HS-5 (cell line): ENCODE data around the gene PRDM12.
A peak's percentile ranks its signal among the peaks of the same experiment; 100 is the strongest.
"Not testable (repeated sequence)": the region's sequence is repeated elsewhere in the genome, so short reads cannot be mapped to it uniquely, and the experiment has no call there.

Source experiments
- DNase-seq: peaks from one replicate; pipeline ENCODE4 v3.0.0-alpha.2; 2012; ENCODE audit warnings: low read depth

The PRDM12 gene

GRCh38 chr9:130665029-130665430, 636 bp downstream of the PRDM12 start:
- no peak for DNase-seq

DNA sequence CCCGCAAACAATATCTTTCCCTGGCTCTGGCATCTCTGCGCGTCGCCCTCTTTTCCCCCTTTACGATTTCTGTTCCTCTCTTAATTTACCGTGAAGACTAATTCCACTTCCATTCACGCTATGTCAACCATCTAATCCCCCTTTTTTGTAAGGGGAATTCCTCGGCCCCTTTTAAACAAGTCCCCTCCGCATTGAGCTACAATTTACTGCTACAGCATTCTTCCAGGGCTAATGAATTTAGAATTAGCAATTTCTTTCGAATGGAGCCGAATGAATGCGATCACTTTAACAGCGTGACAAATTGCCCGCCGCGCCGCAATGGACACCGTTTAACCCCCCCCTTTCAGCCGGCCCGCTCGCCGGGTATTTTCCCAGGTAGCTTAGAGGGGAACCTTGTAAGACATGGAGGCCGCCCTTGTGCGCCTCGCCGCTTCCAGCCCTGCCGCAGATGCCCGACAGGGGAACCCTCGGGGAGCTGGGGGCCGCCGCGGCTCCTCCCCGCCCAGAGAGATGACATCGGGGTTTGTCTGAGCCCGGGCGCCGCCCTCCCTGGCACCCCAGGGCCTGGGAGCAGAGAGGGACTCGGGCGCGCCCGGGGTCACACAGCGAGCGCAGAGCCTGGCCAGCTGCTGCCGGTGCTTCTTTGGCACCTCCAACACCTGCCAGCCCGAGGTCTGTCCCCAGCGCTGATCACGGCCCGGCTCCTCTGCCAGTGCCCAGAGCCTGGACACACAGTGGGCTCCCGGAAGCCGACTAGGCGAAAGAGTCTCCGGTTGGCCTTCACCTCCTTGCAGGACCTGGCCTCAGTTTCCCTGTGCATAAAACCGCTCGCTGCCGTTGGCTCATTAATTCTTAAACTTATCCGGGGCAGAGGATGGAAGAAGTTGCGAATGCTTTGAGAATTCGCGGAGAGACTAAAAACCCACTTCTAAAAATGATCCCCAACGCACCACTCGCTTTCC, 1.3 kb downstream of the PRDM12 start:
- DNase-seq = no peak

GRCh38 chr9:130666393-130667119, 2.2 kb downstream of the PRDM12 start:
- DNase-seq = no peak

- DNase-seq = no peak
Observed at GRCh38 chr9:130667120-130667435, 2.7 kb downstream of the PRDM12 start.

- DNase-seq = no peak
Observed at GRCh38 chr9:130668196-130668595, 3.8 kb downstream of the PRDM12 start.

DNA sequence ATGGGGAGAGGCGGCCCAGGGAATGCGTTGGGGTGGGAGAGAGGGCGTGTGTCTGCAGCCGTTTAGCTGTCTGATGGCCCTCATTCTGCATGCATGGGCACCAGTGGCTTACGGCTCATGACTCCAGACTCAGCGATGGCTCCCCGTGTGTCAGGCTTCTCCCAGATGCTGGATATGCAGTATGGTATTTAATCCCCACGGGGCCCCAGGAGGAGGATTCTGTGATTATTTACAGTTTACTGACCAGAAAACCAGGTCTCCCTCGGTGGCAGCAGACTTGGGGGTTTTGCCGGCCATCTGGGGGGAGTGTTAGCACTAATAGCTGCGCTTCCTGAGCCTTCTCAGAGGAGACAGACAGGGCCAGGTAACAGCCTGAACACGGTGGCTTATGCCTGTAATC, 4.3 kb downstream of the PRDM12 start:
- DNase-seq = no peak

GRCh38 chr9:130669965-130670364, 5.6 kb downstream of the PRDM12 start:
- DNase-seq = no peak

DNA sequence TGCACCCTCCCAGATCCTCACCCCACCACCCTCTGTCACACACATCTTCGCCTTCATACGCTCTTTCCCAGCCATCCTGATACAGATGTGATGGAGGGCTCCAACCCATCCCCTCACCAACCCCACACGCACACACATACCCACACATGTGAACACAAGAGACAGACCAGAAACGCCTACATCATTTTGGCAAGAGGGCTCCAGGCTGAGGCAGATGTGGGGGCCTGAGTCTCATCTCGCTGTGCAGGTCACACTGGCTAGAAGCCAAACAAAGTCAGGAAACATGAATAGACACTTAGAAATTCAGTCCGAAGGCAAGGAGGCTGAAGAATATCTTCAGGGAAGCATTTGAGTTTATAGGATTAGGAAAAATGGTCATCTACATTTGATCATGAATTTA, 6.2 kb downstream of the PRDM12 start:
- no peak for DNase-seq

DNA sequence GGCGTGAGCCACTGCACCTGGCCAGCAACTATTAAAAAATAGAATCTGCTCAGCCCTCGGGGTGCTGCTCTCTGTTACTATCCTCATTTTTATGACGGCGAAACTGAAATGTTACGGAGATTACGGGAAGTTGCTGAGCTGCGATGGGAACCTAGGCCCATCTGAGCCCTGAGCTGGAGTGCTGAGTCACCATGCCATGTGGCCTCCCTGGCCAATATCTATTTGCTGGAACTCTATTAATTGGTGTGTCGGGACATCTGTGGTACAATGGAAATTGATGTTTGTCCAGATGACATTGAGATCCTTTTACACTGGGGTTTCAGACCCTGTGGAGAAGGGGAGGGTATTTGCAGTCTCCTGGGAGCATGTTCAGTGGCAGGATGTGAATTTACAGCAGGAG, 8.1 kb downstream of the PRDM12 start:
- DNase-seq = no peak

DNA sequence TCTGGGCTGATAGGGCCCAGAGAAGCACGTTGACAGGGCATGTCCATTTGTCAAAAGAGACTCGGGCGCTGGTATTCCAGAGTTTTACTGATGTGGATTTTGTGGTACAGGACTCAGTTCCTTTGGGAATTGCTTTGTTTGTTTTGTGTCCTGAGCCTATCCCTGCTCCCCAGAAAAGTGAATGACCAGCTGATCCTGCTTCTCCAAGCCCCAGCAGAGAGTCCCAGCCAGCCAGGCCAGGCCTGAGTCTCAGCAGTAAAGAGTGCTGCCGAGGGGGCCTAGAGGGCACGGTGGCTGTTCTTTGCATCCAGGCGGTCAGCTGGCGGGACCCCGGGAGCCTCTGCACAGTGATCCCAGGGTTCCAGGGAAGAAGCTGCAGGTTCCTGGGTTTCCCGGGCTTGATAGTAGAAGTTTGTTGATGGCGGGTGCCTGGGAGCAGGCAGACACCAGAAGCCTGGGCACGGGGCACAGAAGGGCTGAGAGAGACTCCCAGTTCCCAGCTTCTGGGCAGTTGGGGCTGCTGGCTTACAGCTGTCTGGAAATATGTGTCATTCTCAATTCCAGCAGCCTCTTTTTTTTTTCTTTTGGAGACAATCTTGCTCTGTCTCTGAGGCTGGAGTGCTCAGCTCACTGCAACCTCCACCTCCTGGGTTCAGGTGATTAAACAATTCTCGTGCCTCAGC, 8.7 kb downstream of the PRDM12 start:
- DNase-seq = no peak

DNA sequence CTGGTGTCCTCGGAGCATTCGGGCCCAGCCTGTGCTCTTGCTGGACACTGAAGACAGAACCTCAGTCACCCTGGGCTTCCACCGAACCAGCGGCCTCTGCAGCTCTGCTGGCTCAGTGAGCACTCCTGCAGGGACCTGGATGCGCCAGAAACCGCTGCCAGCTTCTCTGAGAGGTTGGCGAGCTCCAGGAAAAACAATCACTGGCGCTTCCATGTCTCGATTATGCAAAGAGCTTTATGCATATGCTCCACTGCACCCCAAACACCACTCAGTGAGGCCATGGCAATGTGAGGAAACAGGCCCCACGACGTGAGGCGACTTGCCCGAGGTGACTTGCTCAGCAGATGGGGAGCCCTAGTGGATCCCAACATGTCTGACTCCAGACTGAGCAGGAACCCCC, 11.0 kb downstream of the PRDM12 start:
- no peak for DNase-seq

GRCh38 chr9:130677252-130677651, 12.9 kb downstream of the PRDM12 start:
- DNase-seq = no peak

GRCh38 chr9:130680836-130681768, 16.7 kb downstream of the PRDM12 start:
- DNase-seq = peak; percentile 79

GRCh38 chr9:130681769-130682420, 17.5 kb downstream of the PRDM12 start:
- DNase-seq = no peak

DNA sequence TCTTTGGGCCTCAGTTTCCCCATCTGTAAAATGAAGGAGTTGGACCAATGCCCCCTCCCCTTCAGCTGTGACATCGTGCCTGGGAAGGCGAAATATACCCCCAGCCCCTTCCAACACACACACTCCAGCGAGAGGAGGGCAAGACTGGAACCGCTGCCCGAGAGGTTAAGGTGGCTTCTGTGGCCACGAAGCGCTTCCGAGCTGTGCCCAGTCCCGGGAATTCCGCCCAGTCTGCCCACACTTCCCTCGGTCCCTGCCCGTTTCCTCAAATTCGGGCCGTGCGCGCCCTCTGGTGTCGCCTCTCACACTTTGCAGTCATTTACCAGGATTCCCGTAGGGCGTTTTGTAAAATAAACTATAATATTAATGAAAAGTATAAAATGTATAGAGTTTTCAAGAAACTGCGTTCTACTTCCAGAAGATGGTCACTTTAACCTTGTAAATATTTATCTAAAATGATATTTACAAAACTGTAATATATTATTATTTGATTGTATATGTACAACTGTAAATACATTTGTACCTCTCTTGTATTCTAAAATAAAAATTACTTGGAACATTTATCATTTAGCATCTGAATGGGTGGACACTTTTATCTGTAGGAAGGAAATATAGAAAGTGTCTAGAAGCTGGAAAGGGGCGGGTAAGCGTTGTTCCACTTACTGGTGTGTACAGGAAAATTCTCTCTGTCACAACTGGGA, 18.2 kb downstream of the PRDM12 start:
- no peak for DNase-seq

DNA sequence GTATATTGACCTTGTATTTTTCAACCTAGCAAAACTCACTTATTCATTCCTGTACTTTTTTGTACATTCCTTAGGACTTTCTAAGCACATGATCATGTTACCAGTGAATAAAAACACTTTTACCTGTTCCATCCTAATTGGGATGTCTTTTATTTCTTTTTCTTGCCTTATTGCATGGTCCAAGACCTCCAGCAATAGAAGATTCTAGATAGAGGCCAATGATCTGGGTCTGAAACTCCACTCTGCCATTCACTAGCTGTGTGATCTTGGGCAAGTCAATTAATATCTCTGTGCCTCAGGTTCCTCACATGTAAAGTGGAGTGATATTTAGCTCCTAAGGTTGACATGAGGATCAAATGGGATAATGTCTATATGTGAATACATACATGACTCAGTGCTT, 20.7 kb downstream of the PRDM12 start:
- no peak for DNase-seq

DNA sequence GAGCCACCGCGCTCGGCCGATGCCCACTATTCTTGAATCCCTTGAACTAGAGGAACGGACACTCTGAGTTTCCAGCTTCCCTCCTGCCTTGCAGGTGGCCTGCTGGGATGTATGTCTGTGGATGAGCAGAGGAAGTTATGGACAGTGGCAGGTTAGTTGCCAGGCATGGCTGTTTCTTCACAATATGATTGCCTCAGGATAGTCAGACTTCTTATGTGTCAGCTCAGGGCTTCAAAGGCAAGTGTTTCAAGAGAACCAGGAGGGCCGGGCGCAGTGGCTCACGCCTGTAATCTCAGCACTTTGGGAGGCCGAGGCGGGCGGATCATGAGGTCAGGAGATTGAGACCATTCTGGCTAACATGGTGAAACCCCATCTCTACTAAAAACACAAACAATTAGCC, 21.6 kb downstream of the PRDM12 start:
- not testable (repeated sequence) for DNase-seq

- no peak for DNase-seq
Observed at GRCh38 chr9:130687615-130688014, 23.2 kb downstream of the PRDM12 start.

GRCh38 chr9:130688072-130688471, 23.7 kb downstream of the PRDM12 start:
- DNase-seq = no peak

DNA sequence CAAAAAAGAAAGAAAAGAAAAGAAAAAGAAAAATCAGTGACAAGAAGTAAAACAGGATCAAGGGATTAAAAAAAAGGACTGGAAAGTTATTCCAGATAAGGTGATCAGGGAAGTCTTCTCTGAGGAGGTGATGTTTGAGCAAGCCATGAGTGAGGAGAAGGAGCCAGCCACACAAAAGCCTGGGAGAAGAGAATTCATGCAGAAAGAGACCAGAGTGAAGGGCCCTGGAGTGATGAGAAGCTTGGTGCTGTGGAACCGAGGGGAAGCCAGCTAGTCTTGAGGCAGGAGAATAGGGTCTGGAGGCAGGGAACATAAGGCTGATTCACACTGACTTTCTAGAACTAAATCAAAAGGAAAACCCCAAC, 25.2 kb downstream of the PRDM12 start:
- DNase-seq = no peak
